Body of pancreas (tissue), 4 donors: Measurements from ENCODE around the gene SH3PXD2B. TPM values are rescaled to one million over a fixed set of nuclear protein-coding genes. Genes with fewer than 3 reads are reported as not detected.

ENCODE experiments used
- ATAC-seq: fragments of 150-250 bp; one replicate; pipeline ENCODE4 v1.9.1; 2016
- DNase-seq, 4 donors: peaks; one replicate each; pipeline ENCODE4 v3.0.0-alpha.2; 2019
- H3K27ac ChIP-seq, 4 donors: fragments of 200-600 bp; sonication (generic); 1 replicate in 3 of 4; 2 replicates in 1 of 4; pipeline versions ENCODE4 v1.5.1 to v1.6.1; 2016 to 2019; ENCODE audit warnings: mild to moderate bottlenecking in 1 of 4, mixed read lengths in 1 of 4, moderate library complexity in 1 of 4
- H3K27me3 ChIP-seq, 2 donors: fragments of 200-600 bp; sonication (generic); one replicate each; pipeline ENCODE4 v1.6.0; 2016; ENCODE audit warnings: mild to moderate bottlenecking in 1 of 2
- H3K36me3 ChIP-seq, 2 donors: fragments of 200-600 bp; sonication (generic); replicated peaks in 1 of 2; 2 replicates each; pipeline ENCODE4 v1.5.1; 2016; ENCODE audit warnings: low read depth in 2 of 2; ENCODE audit not compliant: insufficient read depth in 1 of 2
- H3K4me1 ChIP-seq: fragments of 200-600 bp; sonication (generic); one replicate; pipeline ENCODE4 v1.6.0; 2016
- H3K4me3 ChIP-seq, 2 donors: fragments of 200-600 bp; sonication (generic); 1 replicate in 1 of 2; 2 replicates in 1 of 2; pipeline ENCODE4 v1.5.1; 2016 to 2019
- H3K9me3 ChIP-seq, 3 donors: fragments of 200-600 bp; sonication (generic); 1 replicate in 2 of 3; 2 replicates in 1 of 3; pipeline ENCODE4 v1.5.1; 2016
- CTCF ChIP-seq, 7 experiments: fragments of 450-650 bp in 4 of 7; fragments of 200-600 bp in 3 of 7; sonication (generic) in 3 of 7; IDR thresholded peaks; one replicate each; pipeline ENCODE4 v1.5.1; 2016 to 2019; ENCODE audit warnings: antibody characterized with exemption in 7 of 7
- POLR2A ChIP-seq, 3 donors: fragments of 450-650 bp; IDR thresholded peaks; one replicate each; pipeline ENCODE4 v1.6.1; 2016; ENCODE audit warnings: antibody characterized with exemption in 3 of 3, mild to moderate bottlenecking in 2 of 3
- WGBS, 2 donors: methylation state at CpG; one replicate each; pipeline ENCODE4 v1.1.5; 2017; 5-methylcytosine and 5-hydroxymethylcytosine counted together
- intact Hi-C: fragments of 100-400 bp; cut with DNase I; formaldehyde crosslinking; loops from one replicate; pipeline ENCODE4 v1.15.1; 2023
- total RNA-seq, 2 donors: library from RNA; depleted of rRNA; stranded (reverse); fragments of >200 nt; gene quantifications; one replicate each; pipeline ENCODE4 v1.1.0, GENCODE V29; 2016

Gene SH3PXD2B
- total RNA-seq, 2 donors from 2014 or later, result 9.9 to 16.9 TPM

DNA sequence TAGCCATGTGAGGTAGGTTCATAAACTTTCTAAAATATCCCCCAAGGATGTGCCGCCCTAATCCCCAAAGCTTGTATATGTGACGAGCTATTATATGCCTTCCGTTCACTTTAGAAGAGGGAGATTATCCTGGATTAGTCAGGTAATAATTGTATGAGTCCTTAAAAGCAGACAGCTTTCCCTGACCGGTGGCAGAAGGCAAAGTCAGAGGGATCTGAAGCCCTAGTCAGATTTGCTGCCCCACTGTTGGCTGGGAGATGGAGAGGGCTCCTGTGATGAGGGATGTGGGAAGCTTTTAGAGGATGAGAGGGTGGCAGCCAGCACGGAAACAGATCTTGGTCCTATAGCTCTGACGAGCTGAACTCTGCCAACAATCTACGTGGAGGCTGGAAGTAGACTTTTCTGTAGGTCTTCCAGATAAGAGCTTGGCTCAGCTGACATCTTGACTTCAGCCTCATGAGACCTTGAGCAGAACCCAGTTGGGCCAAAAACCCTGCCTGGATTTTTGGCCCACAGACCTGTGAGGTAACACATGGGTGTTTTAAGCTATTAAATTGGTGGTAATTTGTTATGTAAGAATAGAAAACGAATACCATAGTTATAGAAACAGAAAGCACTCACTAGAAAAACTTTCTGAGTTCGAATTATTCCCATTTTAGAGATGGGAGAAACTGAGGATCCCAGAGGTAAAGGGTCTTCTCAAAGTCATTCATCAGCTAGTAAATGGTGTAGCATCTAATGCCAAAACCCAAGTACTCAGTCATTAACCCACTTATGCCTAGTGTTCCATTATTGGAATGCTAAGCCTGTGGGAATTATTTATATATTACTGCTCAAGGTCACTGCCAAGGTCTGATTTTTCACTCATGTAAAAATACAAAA lies 48.9 kb downstream of the SH3PXD2B start:
- Histone ChIP-seq H3K4me1 (peaks cover 9% of the 10 kb centered on the region), H3K27me3 (no peaks in the 10 kb centered on the region), H3K9me3 (no peaks in the 10 kb centered on the region), H3K27ac (no peak overlapping the region), H3K36me3 (no peaks in the 10 kb centered on the region), H3K4me3 (no peak overlapping the region)
- 62 to 68% methylated on average over 9 of the region's 9 CpGs for WGBS, 2 donors
- no peak for ATAC-seq
- no peak for DNase-seq
- TF ChIP-seq CTCF (IDR thresholded peaks at IDR 0.05) (no peak), POLR2A (IDR thresholded peaks at IDR 0.05) (no peak)
- intact Hi-C loops, result no loop called here

DNA sequence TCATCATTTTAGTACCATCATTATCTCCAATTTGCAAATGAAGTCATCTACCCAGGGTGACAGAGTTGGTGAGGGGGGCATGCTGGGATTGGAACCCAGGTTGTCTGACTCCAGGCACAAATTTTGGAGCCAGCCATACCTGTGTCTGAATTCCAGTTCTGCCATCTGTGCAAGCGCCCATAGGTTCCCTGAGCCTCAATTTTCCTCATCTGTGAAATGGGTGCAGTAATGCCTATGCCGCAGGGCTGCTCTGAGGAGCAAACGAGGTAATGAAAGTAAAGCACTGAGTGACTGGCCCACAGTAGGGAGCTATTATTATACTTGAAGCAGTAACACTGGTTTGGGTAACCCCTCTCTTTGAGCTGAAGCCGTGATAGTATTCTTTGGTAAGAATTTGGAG lies 49.6 kb downstream of the SH3PXD2B start:
- H3K4me3 ChIP-seq, result no peak overlapping the region
- DNase-seq, result no peak
- no peaks in the 10 kb centered on the region for H3K27me3 ChIP-seq
- no peak overlapping the region for H3K27ac ChIP-seq
- ATAC-seq, result no peak
- TF ChIP-seq CTCF (IDR thresholded peaks at IDR 0.05) (no peak), POLR2A (IDR thresholded peaks at IDR 0.05) (no peak)
- 91 to 95% methylated on average over 4 of the region's 4 CpGs for WGBS, 2 donors
- intact Hi-C loops, result no loop called here
- no peaks in the 10 kb centered on the region for H3K9me3 ChIP-seq
- H3K36me3 ChIP-seq, result no peaks in the 10 kb centered on the region
- peaks cover 9% of the 10 kb centered on the region for H3K4me1 ChIP-seq

DNA sequence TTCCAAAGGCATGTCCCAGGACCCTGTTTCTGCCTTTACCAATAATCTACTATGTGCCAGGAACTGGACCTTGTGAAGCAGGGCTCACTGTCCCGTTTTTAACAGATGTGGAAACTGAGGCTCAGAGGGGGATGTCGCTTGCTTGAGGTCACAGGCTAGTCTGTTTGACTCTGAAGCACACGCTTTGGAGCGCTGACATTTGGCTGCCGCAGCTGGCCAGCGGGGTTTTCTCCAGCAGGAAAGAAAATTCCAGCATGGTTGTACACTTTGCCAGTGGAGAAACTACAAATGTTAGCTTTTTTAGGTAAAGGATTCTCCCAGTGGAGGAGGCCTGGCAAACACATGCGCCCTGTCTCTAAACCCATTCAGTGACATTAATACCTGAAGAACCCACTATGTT lies 50.5 kb downstream of the SH3PXD2B start:
- intact Hi-C loops, result no loop called here

GRCh38 chr5:172403189-172403796 lies 51.0 kb downstream of the SH3PXD2B start:
- Histone ChIP-seq H3K36me3 (no peaks in the 10 kb centered on the region), H3K9me3 (no peaks in the 10 kb centered on the region), H3K4me1 (peaks cover 9% of the 10 kb centered on the region), H3K27ac (no peak overlapping the region), H3K27me3 (no peaks in the 10 kb centered on the region), H3K4me3 (no peak overlapping the region)
- ATAC-seq (no peak), DNase-seq (peak; percentile 34 to 59 (median 43))
- TF ChIP-seq CTCF (IDR thresholded peaks at IDR 0.05) (no peak), POLR2A (IDR thresholded peaks at IDR 0.05) (no peak)
- intact Hi-C loops, result no loop called here
- 69 to 74% methylated on average over 11 of the region's 11 CpGs for WGBS, 2 donors

More for the DNA sequence above, 50.5 kb downstream of the SH3PXD2B start:
- no peaks in the 10 kb centered on the region for H3K36me3 ChIP-seq
- H3K9me3 ChIP-seq, result no peaks in the 10 kb centered on the region
- 89 to 91% methylated on average over 7 of the region's 7 CpGs for WGBS, 2 donors
- TF ChIP-seq CTCF (IDR thresholded peaks at IDR 0.05) (no peak), POLR2A (IDR thresholded peaks at IDR 0.05) (no peak)
- DNase-seq (no peak), ATAC-seq (no peak)
- H3K27ac ChIP-seq, result no peak overlapping the region
- peaks cover 9% of the 10 kb centered on the region for H3K4me1 ChIP-seq
- no peaks in the 10 kb centered on the region for H3K27me3 ChIP-seq
- no peak overlapping the region for H3K4me3 ChIP-seq
